Right lobe of liver (tissue), 4 donors: ENCODE data around the gene SUMF2.

Experiments
- POLR2A ChIP-seq: fragments of 450-650 bp; IDR thresholded peaks from one replicate; pipeline ENCODE4 v1.6.1; 2017; ENCODE audit warnings: antibody characterized with exemption, mild to moderate bottlenecking
- TF ChIP-seq, protein P1 (sequence below), 4 donors: fragments of 200-600 bp in 3 of 4; fragments of 450-650 bp in 1 of 4; IDR thresholded peaks; one replicate each; pipeline versions ENCODE4 v1.5.1 to v1.8.0; 2016 to 2022; ENCODE audit warnings: antibody characterized with exemption in 4 of 4, mild to moderate bottlenecking in 2 of 4
- donor health status: DM: no; HTN: no; CAD: no.
- donor health status: DM: no; HTN: no; CAD: no.
- donor health status: DM: no; HTN: yes; CAD: no.

DNA sequence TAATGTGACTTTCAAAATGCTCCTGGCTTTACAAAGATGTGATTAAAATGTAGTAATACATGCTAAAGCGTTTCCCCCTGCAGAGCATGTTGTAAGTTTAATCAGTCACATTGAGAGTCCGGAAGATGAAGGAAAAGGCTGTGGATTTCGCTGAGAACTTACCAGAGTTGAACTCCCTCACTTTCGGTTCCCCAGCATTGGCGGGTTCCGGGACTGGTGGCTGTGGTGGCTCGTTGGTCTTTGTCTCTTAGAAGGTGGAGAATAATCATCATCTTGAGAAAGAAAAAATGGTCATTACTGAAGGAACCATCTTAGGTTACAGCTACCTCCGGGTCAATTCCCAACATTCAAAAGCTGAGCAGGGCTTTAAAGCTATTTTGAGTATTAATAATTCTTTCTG lies 61.7 kb downstream of the SUMF2 start:
- TF ChIP-seq, protein P1, sequence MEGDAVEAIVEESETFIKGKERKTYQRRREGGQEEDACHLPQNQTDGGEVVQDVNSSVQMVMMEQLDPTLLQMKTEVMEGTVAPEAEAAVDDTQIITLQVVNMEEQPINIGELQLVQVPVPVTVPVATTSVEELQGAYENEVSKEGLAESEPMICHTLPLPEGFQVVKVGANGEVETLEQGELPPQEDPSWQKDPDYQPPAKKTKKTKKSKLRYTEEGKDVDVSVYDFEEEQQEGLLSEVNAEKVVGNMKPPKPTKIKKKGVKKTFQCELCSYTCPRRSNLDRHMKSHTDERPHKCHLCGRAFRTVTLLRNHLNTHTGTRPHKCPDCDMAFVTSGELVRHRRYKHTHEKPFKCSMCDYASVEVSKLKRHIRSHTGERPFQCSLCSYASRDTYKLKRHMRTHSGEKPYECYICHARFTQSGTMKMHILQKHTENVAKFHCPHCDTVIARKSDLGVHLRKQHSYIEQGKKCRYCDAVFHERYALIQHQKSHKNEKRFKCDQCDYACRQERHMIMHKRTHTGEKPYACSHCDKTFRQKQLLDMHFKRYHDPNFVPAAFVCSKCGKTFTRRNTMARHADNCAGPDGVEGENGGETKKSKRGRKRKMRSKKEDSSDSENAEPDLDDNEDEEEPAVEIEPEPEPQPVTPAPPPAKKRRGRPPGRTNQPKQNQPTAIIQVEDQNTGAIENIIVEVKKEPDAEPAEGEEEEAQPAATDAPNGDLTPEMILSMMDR (IDR thresholded peaks at IDR 0.05) = no peak
- no peak for TF ChIP-seq POLR2A
